T-cell (primary cell): ENCODE results near the gene SMG5. TPM values are rescaled to one million over a fixed set of nuclear protein-coding genes. Genes with fewer than 3 reads are reported as not detected.

Experiments used
- ATAC-seq, 4 experiments: fragments of 200-7000 bp in 3 of 4; fragments of 150-1000 bp in 1 of 4; cut with Tn5 transposase; replicated peaks in 1 of 4; 1 replicate in 3 of 4; 2 replicates in 1 of 4; pipeline ENCODE4 v1.10.0; 2021; ENCODE audit warnings: moderate library complexity in 3 of 4, mild to moderate bottlenecking in 2 of 4, moderate number of reproducible peaks in 1 of 4
- CTCF ChIA-PET, 2 donors: fragments of 300-600 bp; sonication (Branson Sonifier 250); formaldehyde crosslinking; loops; one replicate each; lab custom pipeline; 2022; ENCODE audit warnings: antibody characterized with exemption in 2 of 2; lab: Charles Lee
- POLR2A ChIA-PET, 2 donors: fragments of 300-600 bp; sonication (Branson Sonifier 250); formaldehyde crosslinking; loops; one replicate each; lab custom pipeline; 2022; ENCODE audit warnings: antibody characterized with exemption in 2 of 2; lab: Charles Lee
- DNase-seq, 35 experiments: peaks; one replicate each; pipeline versions ENCODE4 v3.0.0 to v3.0.0-alpha.2; 2013 to 2023
- H3K27ac ChIP-seq: one replicate; pipeline ENCODE4 v1.5.1; 2013; ENCODE audit warnings: low read length
- H3K27me3 ChIP-seq, 2 experiments: replicated peaks in 1 of 2; 1 replicate in 1 of 2; 2 replicates in 1 of 2; pipeline versions ENCODE4 v1.6.1 to v1.7.0; 2013; ENCODE audit warnings: low read length in 1 of 2, mixed read lengths in 1 of 2; ENCODE audit not compliant: control insufficient read depth in 2 of 2, insufficient read depth in 2 of 2; ENCODE audit errors: extremely low read depth in 1 of 2
- H3K36me3 ChIP-seq, 2 donors: 1 replicate in 1 of 2; 2 replicates in 1 of 2; pipeline versions ENCODE4 v1.6.1 to v1.7.0; 2013; ENCODE audit warnings: low read length in 1 of 2; ENCODE audit not compliant: control insufficient read depth in 2 of 2, insufficient read depth in 1 of 2; ENCODE audit errors: extremely low read depth in 1 of 2
- H3K4me1 ChIP-seq, 2 experiments: 1 replicate in 1 of 2; 2 replicates in 1 of 2; pipeline versions ENCODE4 v1.6.1 to v1.7.0; 2013; ENCODE audit warnings: low read length in 2 of 2, mixed read lengths in 1 of 2; ENCODE audit not compliant: insufficient read depth in 2 of 2, control insufficient read depth in 1 of 2; ENCODE audit errors: extremely low read depth in 1 of 2
- H3K4me3 ChIP-seq, 2 donors: 1 replicate in 1 of 2; 2 replicates in 1 of 2; pipeline versions ENCODE4 v1.5.1 to v1.7.0; 2013; ENCODE audit warnings: mild to moderate bottlenecking in 2 of 2, low read length in 1 of 2, moderate library complexity in 1 of 2; ENCODE audit not compliant: control insufficient read depth in 1 of 2; ENCODE audit errors: extremely low read depth in 1 of 2
- H3K9me3 ChIP-seq: 2 replicates; pipeline ENCODE4 v1.7.0; 2013
- H3K27ac Mint-ChIP-seq, 2 donors: one replicate each; pipeline ENCODE4 v1.8.0; 2020 to 2021; ENCODE audit warnings: mild to moderate bottlenecking in 2 of 2, mixed read lengths in 2 of 2
- H3K27me3 Mint-ChIP-seq, 2 donors: one replicate each; pipeline ENCODE4 v1.8.0; 2021 to 2022; ENCODE audit warnings: mixed read lengths in 2 of 2
- H3K36me3 Mint-ChIP-seq: one replicate; pipeline ENCODE4 v1.8.0; 2021; ENCODE audit warnings: mixed read lengths
- H3K4me1 Mint-ChIP-seq, 3 donors: one replicate each; pipeline ENCODE4 v1.8.0; 2020 to 2022; ENCODE audit warnings: mixed read lengths in 3 of 3, mild to moderate bottlenecking in 1 of 3
- H3K4me3 Mint-ChIP-seq, 3 donors: one replicate each; pipeline ENCODE4 v1.8.0; 2020 to 2022; ENCODE audit warnings: mild to moderate bottlenecking in 3 of 3, mixed read lengths in 3 of 3, moderate library complexity in 3 of 3
- H3K9me3 Mint-ChIP-seq, 3 donors: one replicate each; pipeline ENCODE4 v1.8.0; 2020 to 2022; ENCODE audit warnings: mixed read lengths in 3 of 3
- WGBS: methylation state at CpG from one replicate; pipeline ENCODE4 v1.1.5; 2013; ENCODE audit warnings: missing lambda C conversion rate; ENCODE audit not compliant: insufficient coverage; 5-methylcytosine and 5-hydroxymethylcytosine counted together
- total RNA-seq, 35 experiments: library from RNA in 6 of 35; stranded (reverse) in 6 of 35; fragments of 120-200 nt in 1 of 35; gene quantifications; one replicate each; pipeline versions ENCODE4 v1.2.1 to v1.2.4 and lab custom pipeline; 2013 to 2026

Gene SMG5
- total RNA-seq, 5 donors from 2014 or later (not counting 1 experiment from before 2014, with no cell fraction given) = 60.5 to 84.2 (median 81.3) TPM

DNA sequence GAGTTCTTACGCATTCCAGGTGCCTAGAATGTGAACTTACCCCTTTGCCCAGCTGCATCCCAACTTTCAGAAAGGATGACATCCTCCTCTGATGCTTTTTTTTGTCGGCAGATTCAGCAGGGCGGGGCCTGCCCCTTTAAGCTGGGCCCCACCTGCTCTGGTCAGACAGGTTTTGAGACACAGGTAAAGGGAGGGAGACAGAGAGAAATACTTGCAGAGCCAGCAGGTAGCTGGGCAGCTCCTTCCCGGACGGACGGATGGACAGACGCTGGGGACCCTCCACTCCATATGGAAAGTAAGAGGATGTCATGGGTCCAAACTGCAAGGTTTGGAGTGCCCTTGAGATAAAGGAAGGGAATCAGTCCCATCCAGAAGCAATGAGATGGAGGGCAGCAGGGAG, 1.5 kb upstream of the SMG5 start, which contains the start of gene TMEM79:
TMEM79 (plus strand) TSS at position 214 of the 400 bp plus-strand sequence. CDS start 902 bp downstream, outside the sequence.
- Histone ChIP-seq H3K9me3 (no peaks in the 10 kb centered on the region), H3K27me3 (no peaks in the 10 kb centered on the region), H3K27ac (peak within 1 kb of the TSS; percentile 43), H3K4me3 (peak within 1 kb of the TSS; percentile 57 to 94), H3K36me3 (peaks cover 5 to 13% of the 10 kb centered on the region in 2 donors), H3K4me1 (peaks cover 12 to 27% of the 10 kb centered on the region in 2 experiments)
- Mint-ChIP-seq H3K9me3 (no peaks in the 10 kb centered on the region), H3K4me3 (peak within 1 kb of the TSS; percentile 89 to 97 (median 97)), H3K4me1 (peaks cover 39 to 44% (median 42%) of the 10 kb centered on the region in 3 donors), H3K36me3 (no peaks in the 10 kb centered on the region), H3K27me3 (no peaks in the 10 kb centered on the region), H3K27ac (peak within 1 kb of the TSS; percentile 95)
- DNase-seq (no peak), ATAC-seq (no peak)
- ChIA-PET POLR2A (interaction anchor here in 1 of 2 donors (0.6 kb wide), 1 partner anchor 92 kb away, joined by 3 read pairs; no protein-coding TSS in a partner anchor), CTCF (interaction anchor here (0.5 to 0.8 kb wide), 2 partner anchors 50 to 162 kb away, joined by 3 read pairs; no protein-coding TSS in a partner anchor)
- WGBS = 100% methylated on average over 1 of the region's 7 CpGs

DNA sequence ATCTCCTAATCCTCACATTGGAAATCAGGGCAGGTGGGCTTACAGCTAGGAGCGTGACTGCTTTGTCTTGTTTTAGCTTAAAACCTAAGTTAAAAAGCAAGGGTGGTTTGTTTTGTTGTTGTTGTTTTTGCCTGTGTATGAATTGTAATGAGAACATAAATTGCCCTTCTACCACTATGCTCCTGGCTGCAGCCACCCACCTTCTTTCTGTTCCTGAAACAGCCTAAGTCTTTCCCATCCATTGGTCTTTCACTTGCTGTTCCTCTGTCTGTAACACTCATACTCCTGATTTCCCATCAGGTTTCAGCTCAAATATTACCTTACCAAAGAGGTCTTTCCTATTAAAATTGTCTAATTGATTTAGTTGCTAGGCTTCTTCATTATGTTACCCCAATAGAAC, 896 bp upstream of the SMG5 start:
- Mint-ChIP-seq H3K9me3 (no peaks in the 10 kb centered on the region), H3K36me3 (peaks cover 3% of the 10 kb centered on the region), H3K4me3 (peak overlapping the region; percentile 89 to 97 (median 97)), H3K27me3 (no peaks in the 10 kb centered on the region), H3K27ac (peak overlapping the region; percentile 55 to 95), H3K4me1 (peaks cover 39 to 44% (median 42%) of the 10 kb centered on the region in 3 donors)
- CTCF ChIA-PET = interaction anchor here in 1 of 2 donors (0.9 to 2.0 kb wide), 3 partner anchors 12 to 457 kb away, joined by 3 to 9 read pairs (median 3); partner anchors contain the start of genes GLMP, MRPL24 and SLC25A44
- no CpG with 5 or more reads among the region's 1 CpG for WGBS
- ATAC-seq (no peak), DNase-seq (no peak)
- Histone ChIP-seq H3K4me3 (peak overlapping the region; percentile 57 to 94), H3K9me3 (no peaks in the 10 kb centered on the region), H3K27me3 (no peaks in the 10 kb centered on the region), H3K36me3 (peaks cover 7 to 13% of the 10 kb centered on the region in 2 donors), H3K4me1 (peaks cover 12 to 27% of the 10 kb centered on the region in 2 experiments), H3K27ac (no peak overlapping the region)
- POLR2A ChIA-PET = interaction anchor here in 1 of 2 donors (0.7 kb wide), 1 partner anchor 71 kb away, joined by 3 read pairs; the partner anchor contains the start of gene PMF1

DNA sequence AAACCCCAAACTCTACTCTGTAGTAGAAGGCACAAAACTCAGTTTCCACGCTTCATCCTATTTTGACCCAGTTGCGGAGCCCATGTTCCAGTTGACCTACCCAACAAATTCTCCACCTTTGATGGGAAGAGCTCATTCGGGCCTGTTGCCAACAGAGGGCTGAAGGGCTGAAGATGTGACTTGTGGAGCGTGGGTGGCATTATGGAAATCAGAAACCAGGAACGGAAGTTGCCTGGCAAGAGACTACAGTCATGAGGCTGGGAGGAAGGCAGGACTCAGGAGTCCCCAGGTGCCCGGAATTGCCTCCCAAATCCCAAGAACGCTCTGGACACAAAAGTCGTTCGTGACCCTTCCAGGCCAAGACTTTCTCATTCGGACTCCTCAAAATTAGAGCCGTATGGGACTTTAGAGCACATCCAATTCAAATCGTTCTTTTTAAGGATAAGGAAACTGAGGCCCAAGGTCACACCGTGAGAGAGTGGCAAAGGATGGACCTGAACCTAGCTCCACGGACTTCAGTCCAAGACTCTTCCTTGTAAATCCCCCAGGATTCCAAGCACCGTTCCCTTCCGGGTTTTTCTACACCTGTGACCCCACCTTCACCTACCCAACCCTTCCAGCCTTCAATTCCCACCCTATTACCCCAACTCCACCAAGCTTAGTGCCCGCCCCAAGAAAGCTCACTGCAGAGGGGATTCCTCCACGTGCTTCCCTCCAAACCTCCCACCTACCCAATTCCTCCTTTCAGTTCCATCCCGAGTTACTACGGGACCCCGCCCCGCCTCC, 739 bp downstream of the SMG5 start:
- POLR2A ChIA-PET = interaction anchor here (1.0 kb wide), 3 partner anchors 9 to 88 kb away, joined by 3 to 6 read pairs (median 3); partner anchors contain the start of genes PMF1 (in 1 of the 2) and SLC25A44 (in 1 of the 2)
- Mint-ChIP-seq H3K27ac (peak overlapping the region; percentile 83 to 95), H3K9me3 (no peaks in the 10 kb centered on the region), H3K4me1 (peaks cover 39 to 44% (median 42%) of the 10 kb centered on the region in 3 donors), H3K4me3 (peak overlapping the region; percentile 89 to 97 (median 97)), H3K36me3 (peaks cover 17% of the 10 kb centered on the region), H3K27me3 (no peaks in the 10 kb centered on the region)
- H3K36me3 ChIP-seq = peaks cover 13 to 22% of the 10 kb centered on the region in 2 donors
- WGBS = 8% methylated on average over 18 of the region's 22 CpGs
- H3K4me3 ChIP-seq = peak overlapping the region; percentile 57 to 79
- H3K4me1 ChIP-seq = peaks cover 12 to 27% of the 10 kb centered on the region in 2 experiments
- CTCF ChIA-PET = interaction anchor here (0.5 to 2.0 kb wide), 8 partner anchors 56 to 815 kb away, joined by 3 to 9 read pairs (median 3); partner anchors contain the start of gene SLC25A44 (in 1 of the 2)
- no peaks in the 10 kb centered on the region for H3K9me3 ChIP-seq
- peak overlapping the region; percentile 74 for H3K27ac ChIP-seq
- ATAC-seq = no peak
- peak in 1 of 35 experiments; percentile 29 for DNase-seq
- no peaks in the 10 kb centered on the region for H3K27me3 ChIP-seq

DNA sequence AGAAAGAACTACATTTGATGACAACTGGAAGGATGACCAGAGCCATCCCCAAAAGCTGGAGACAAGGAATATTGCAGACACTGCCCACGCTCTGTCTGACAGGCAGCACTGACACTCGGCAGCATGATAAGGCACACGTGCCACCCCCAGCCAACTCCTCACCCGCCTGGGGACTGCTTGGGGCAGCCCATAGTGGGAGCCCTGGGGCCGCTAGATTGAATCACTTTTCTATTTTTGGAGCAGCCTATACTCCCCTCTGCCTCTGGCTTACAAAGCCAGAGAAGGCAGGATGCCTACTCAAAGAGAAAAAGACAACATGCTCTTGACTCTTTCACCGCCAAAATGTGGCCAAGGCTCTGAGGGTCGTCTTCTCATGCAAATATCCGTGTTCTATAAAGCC, 1.3 kb downstream of the SMG5 start:
- Mint-ChIP-seq H3K9me3 (no peaks in the 10 kb centered on the region), H3K4me3 (peak overlapping the region; percentile 89 to 97 (median 97)), H3K27ac (peak overlapping the region; percentile 71 to 95), H3K4me1 (peaks cover 39 to 44% (median 42%) of the 10 kb centered on the region in 3 donors), H3K36me3 (peaks cover 23% of the 10 kb centered on the region), H3K27me3 (no peaks in the 10 kb centered on the region)
- 21% methylated on average over 6 of the region's 8 CpGs for WGBS
- H3K9me3 ChIP-seq = no peaks in the 10 kb centered on the region
- peak overlapping the region; percentile 17 for H3K27ac ChIP-seq
- CTCF ChIA-PET = interaction anchor here (0.5 to 0.7 kb wide), 3 partner anchors 19 to 105 kb away, joined by 3 read pairs; no protein-coding TSS in a partner anchor
- peak overlapping the region in 1 of 2 donors; percentile 57 for H3K4me3 ChIP-seq
- H3K4me1 ChIP-seq = peaks cover 12 to 27% of the 10 kb centered on the region in 2 experiments
- ATAC-seq (no peak), DNase-seq (peak in 15 of 35 experiments; percentile 5 to 33 (median 14))
- no peaks in the 10 kb centered on the region for H3K27me3 ChIP-seq
- H3K36me3 ChIP-seq = peaks cover 13 to 28% of the 10 kb centered on the region in 2 donors
- POLR2A ChIA-PET = interaction anchor here in 1 of 2 donors (0.6 kb wide), 1 partner anchor 10 kb away, joined by 5 read pairs; no protein-coding TSS in a partner anchor

DNA sequence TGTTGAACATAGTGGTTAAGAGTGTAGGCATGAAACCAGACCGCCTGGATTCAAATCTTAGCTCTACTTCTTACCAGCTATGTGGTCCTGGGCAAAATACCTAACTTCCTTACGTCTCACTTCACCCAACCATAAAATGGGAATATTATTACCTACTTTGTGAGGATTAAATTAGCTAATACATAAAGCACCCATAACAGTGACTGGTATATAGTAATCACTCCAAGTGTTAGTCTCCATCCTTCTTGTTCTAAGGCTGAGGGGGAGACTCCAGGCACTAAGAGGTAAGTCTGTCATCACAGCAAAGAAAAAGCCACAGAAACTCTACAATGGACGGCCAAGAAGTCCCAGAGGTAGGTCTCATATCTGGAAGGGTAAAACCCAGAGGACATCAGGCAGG, 2.8 kb downstream of the SMG5 start:
- no peak overlapping the region for H3K4me3 ChIP-seq
- Mint-ChIP-seq H3K36me3 (peaks cover 29% of the 10 kb centered on the region), H3K4me3 (peak overlapping the region in 1 of 3 donors; percentile 4), H3K27me3 (no peaks in the 10 kb centered on the region), H3K27ac (no peak overlapping the region), H3K9me3 (no peaks in the 10 kb centered on the region), H3K4me1 (peaks cover 39 to 44% (median 41%) of the 10 kb centered on the region in 3 donors)
- WGBS = no CpG with 5 or more reads among the region's 3 CpGs
- peaks cover 12 to 27% of the 10 kb centered on the region in 2 experiments for H3K4me1 ChIP-seq
- no peaks in the 10 kb centered on the region for H3K27me3 ChIP-seq
- no peak overlapping the region for H3K27ac ChIP-seq
- no peak for ATAC-seq
- POLR2A ChIA-PET = interaction anchor here (0.6 kb wide), 3 partner anchors 40 to 461 kb away, joined by 3 read pairs; partner anchors contain the start of gene MRPL24 (in 1 of the 2)
- no peaks in the 10 kb centered on the region for H3K9me3 ChIP-seq
- no peak for DNase-seq
- CTCF ChIA-PET = no interaction called here
- peaks cover 2 to 41% of the 10 kb centered on the region in 2 donors for H3K36me3 ChIP-seq

DNA sequence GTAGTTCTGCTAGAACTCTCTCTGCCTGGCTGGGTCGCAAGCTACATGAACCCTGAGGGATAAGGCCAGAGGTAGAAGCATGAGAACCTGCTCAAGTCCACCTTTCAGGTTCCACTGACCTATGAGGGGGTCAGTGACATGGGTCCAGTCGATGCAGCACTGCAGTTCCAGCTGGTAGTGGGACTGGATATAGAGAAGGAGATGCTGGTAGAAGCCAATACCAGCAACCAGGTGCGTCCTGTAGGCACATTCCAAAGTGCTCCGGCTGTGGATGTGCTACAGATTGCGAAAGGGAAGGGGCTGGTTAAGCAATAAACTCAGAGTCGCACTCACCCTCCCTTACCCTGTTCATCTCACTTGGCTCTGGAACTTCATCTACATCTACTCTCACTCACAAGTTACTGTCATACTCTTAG, 5.7 kb downstream of the SMG5 start:
- Histone ChIP-seq H3K27ac (no peak overlapping the region), H3K36me3 (peaks cover 4 to 68% of the 10 kb centered on the region in 2 donors), H3K4me3 (no peak overlapping the region), H3K9me3 (no peaks in the 10 kb centered on the region), H3K4me1 (peaks cover 5 to 11% of the 10 kb centered on the region in 2 experiments), H3K27me3 (no peaks in the 10 kb centered on the region)
- H3K36me3 Mint-ChIP-seq = peaks cover 51% of the 10 kb centered on the region
- CTCF ChIA-PET = no interaction called here
- H3K4me1 Mint-ChIP-seq = peaks cover 18 to 21% (median 19%) of the 10 kb centered on the region in 3 donors
- WGBS = 100% methylated on average over 3 of the region's 6 CpGs
- H3K9me3 Mint-ChIP-seq = no peaks in the 10 kb centered on the region
- no peak overlapping the region for H3K4me3 Mint-ChIP-seq
- DNase-seq (no peak), ATAC-seq (no peak)
- H3K27ac Mint-ChIP-seq = no peak overlapping the region
- POLR2A ChIA-PET = no interaction called here
- no peaks in the 10 kb centered on the region for H3K27me3 Mint-ChIP-seq
